HG02798 (cell line): ENCODE data around the gene STRIP2.
"Not testable (repeated sequence)": the region's sequence is repeated elsewhere in the genome, so short reads cannot be mapped to it uniquely, and the experiment has no call there.

Experiments used
- ATAC-seq: cut with Tn5 transposase; IDR thresholded peaks from one replicate; pipeline ENCODE4 v1.9.1; 2021; ENCODE audit warnings: mild to moderate bottlenecking; ENCODE audit not compliant: unreplicated experiment, poor library complexity

STRIP2 gene

GRCh38 chr7:129417073-129417472 is 17.2 kb upstream of the STRIP2 start:
- no peak for ATAC-seq

- no peak for ATAC-seq
Measured at GRCh38 chr7:129421717-129422250, 12.4 kb upstream of the STRIP2 start.

- no peak for ATAC-seq
Measured at GRCh38 chr7:129422727-129423126, 11.5 kb upstream of the STRIP2 start.

GRCh38 chr7:129423700-129424410 is 10.4 kb upstream of the STRIP2 start:
- ATAC-seq = no peak

- no peak for ATAC-seq
Measured at GRCh38 chr7:129426482-129426881, 7.8 kb upstream of the STRIP2 start.

- ATAC-seq = no peak
Measured at GRCh38 chr7:129427526-129428045, 6.6 kb upstream of the STRIP2 start.

GRCh38 chr7:129431911-129432643 is 2.2 kb upstream of the STRIP2 start:
- ATAC-seq = no peak

- ATAC-seq = no peak
Measured at GRCh38 chr7:129434675-129435318, 565 bp downstream of the STRIP2 start.

- ATAC-seq = no peak
Measured at GRCh38 chr7:129435414-129435829, 1.2 kb downstream of the STRIP2 start.

- ATAC-seq = no peak
Measured at GRCh38 chr7:129436335-129436923, 2.2 kb downstream of the STRIP2 start.

- ATAC-seq = no peak
Measured at GRCh38 chr7:129437190-129437589, 3.0 kb downstream of the STRIP2 start.

GRCh38 chr7:129438281-129438838 is 4.1 kb downstream of the STRIP2 start:
- no peak for ATAC-seq

GRCh38 chr7:129438839-129439651 is 4.8 kb downstream of the STRIP2 start:
- ATAC-seq = no peak

- ATAC-seq = no peak
Measured at GRCh38 chr7:129439963-129440625, 5.9 kb downstream of the STRIP2 start.

- ATAC-seq = no peak
Measured at GRCh38 chr7:129443612-129444011, 9.4 kb downstream of the STRIP2 start.

GRCh38 chr7:129444776-129445175 is 10.5 kb downstream of the STRIP2 start:
- not testable (repeated sequence) for ATAC-seq

- not testable (repeated sequence) for ATAC-seq
Measured at GRCh38 chr7:129446925-129447324, 12.7 kb downstream of the STRIP2 start.

GRCh38 chr7:129447445-129447844 is 13.2 kb downstream of the STRIP2 start:
- not testable (repeated sequence) for ATAC-seq

GRCh38 chr7:129448608-129449007 is 14.4 kb downstream of the STRIP2 start:
- not testable (repeated sequence) for ATAC-seq
